ENCODE measurements around the gene RNF8. TPM values are rescaled to one million over a fixed set of nuclear protein-coding genes. Genes with fewer than 3 reads are reported as not detected.

The RNF8 gene
- total and polyA plus RNA-seq, 10 of the 15 experiments (the other 5 are each of a cell fraction or from before 2014, with no cell fraction given), result 7.8 to 30.2 (median 23.3) TPM

DNA sequence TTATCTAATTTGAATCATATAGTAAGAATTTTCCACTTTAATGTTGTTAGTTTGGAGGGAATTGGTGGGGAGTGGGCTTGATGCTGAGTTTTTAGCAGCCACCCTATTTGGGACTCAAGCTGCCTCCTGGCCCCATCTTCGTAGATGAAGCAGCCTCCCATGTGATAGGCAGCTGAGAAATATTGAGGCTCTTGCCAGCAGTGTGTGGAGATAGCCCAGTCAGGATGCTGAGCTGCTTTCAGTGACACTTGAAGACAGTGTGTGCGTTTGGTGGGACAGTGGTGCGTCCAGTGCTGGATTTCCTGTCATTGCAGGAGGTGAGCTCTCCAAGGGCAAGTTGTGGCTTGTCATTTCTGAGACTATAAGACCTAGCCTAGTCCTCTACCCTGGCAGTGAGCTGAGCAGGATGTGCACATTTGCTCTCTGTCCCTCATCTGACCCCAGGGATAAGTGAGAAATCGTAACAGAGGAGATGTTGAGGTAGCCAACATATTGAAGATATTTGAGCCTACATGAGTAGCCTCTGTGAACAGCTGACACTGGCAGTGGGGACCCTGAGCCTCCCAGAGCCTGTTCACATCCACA is 47.9 kb upstream of the RNF8 start:
- intact Hi-C loops (cut with micrococcal nuclease; ENCODE audit: unreplicated experiment) (no loop called here), in situ Hi-C loops (cut with MboI) (no loop called here)
- Histone ChIP-seq H3K36me3 (ENCODE audit: control insufficient read depth in 2 of 2, insufficient read depth in 2 of 2, low read length in 1 of 2) (peaks cover 0 to 6% of the 10 kb centered on the region in 2 experiments; a peak in 3 of 4 replicates), H4K20me1 (ENCODE audit: control insufficient read depth, insufficient read depth) (no peaks in the 10 kb centered on the region), H3K27me3 (replicated peaks in 1 of 2; ENCODE audit: control insufficient read depth in 2 of 2, insufficient read depth in 2 of 2, low read length in 1 of 2) (no peaks in the 10 kb centered on the region), H3K9me3 (replicated peaks; ENCODE audit: control insufficient read depth, insufficient read depth, low read length) (no peaks in the 10 kb centered on the region), H3K4me1 (ENCODE audit: control insufficient read depth, insufficient read depth, low read length) (peaks cover 5% of the 10 kb centered on the region), H2AFZ (ENCODE audit: control insufficient read depth, low read depth, low read length) (no peak overlapping the region), H3K27ac (ENCODE audit: control insufficient read depth, insufficient read depth) (peak overlapping the region; percentile 48; the same call in 1 of the 2 replicates), H3K4me3 (no peak overlapping the region), H3K4me2 (ENCODE audit: control insufficient read depth, insufficient read depth) (no peak overlapping the region), H3K9ac (ENCODE audit: control insufficient read depth, insufficient read depth, low read length) (no peak overlapping the region), H3K79me2 (ENCODE audit: control insufficient read depth, insufficient read depth, low read length) (no peaks in the 10 kb centered on the region)
- ATAC-seq (no peak), DNase-seq (ENCODE audit: low read depth, low spot score) (no peak), FAIRE-seq (no peak)
- CTCF ChIA-PET, result interaction anchor here (0.5 to 5.9 kb wide), 7 partner anchors 11 to 274 kb away, joined by 3 to 112 read pairs (median 4); partner anchors contain the start of genes TBC1D22B and TMEM217
- RAD21 ChIA-PET (ENCODE audit: unreplicated experiment), result interaction anchor here (0.9 to 1.2 kb wide), 3 partner anchors 9 to 81 kb away, joined by 3 to 5 read pairs (median 4); no protein-coding TSS in a partner anchor
- BruUV-seq (replicated peaks), result no TSS peak
- WGBS (ENCODE audit: insufficient coverage, insufficient replicate concordance, low lambda C conversion rate, missing lambda C conversion rate), result 74% methylated on average over 4 of the region's 4 CpGs
- SMC1A ChIA-PET (ENCODE audit: uncharacterized antibody, unreplicated experiment), result interaction anchor here (0.9 to 1.5 kb wide), 3 partner anchors 9 to 83 kb away, joined by 3 to 9 read pairs (median 7); no protein-coding TSS in a partner anchor
- POLR2A ChIA-PET, result no interaction called here
- TF ChIP-seq ESRRA (IDR thresholded peaks at IDR 0.05; ENCODE audit: low read length), result no peak
- no peak for TF ChIP-seq MTA2 (IDR thresholded peaks at IDR 0.05; ENCODE audit: low read depth)
- TF ChIP-seq, protein P1, sequence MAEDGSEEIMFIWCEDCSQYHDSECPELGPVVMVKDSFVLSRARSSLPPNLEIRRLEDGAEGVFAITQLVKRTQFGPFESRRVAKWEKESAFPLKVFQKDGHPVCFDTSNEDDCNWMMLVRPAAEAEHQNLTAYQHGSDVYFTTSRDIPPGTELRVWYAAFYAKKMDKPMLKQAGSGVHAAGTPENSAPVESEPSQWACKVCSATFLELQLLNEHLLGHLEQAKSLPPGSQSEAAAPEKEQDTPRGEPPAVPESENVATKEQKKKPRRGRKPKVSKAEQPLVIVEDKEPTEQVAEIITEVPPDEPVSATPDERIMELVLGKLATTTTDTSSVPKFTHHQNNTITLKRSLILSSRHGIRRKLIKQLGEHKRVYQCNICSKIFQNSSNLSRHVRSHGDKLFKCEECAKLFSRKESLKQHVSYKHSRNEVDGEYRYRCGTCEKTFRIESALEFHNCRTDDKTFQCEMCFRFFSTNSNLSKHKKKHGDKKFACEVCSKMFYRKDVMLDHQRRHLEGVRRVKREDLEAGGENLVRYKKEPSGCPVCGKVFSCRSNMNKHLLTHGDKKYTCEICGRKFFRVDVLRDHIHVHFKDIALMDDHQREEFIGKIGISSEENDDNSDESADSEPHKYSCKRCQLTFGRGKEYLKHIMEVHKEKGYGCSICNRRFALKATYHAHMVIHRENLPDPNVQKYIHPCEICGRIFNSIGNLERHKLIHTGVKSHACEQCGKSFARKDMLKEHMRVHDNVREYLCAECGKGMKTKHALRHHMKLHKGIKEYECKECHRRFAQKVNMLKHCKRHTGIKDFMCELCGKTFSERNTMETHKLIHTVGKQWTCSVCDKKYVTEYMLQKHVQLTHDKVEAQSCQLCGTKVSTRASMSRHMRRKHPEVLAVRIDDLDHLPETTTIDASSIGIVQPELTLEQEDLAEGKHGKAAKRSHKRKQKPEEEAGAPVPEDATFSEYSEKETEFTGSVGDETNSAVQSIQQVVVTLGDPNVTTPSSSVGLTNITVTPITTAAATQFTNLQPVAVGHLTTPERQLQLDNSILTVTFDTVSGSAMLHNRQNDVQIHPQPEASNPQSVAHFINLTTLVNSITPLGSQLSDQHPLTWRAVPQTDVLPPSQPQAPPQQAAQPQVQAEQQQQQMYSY (CRISPR knock-in tag; IDR thresholded peaks at IDR 0.05), result no peak
- TF ChIP-seq NFIC (IDR thresholded peaks at IDR 0.05; ENCODE audit: low read depth, low read length), result no peak
- TF ChIP-seq, protein P2, sequence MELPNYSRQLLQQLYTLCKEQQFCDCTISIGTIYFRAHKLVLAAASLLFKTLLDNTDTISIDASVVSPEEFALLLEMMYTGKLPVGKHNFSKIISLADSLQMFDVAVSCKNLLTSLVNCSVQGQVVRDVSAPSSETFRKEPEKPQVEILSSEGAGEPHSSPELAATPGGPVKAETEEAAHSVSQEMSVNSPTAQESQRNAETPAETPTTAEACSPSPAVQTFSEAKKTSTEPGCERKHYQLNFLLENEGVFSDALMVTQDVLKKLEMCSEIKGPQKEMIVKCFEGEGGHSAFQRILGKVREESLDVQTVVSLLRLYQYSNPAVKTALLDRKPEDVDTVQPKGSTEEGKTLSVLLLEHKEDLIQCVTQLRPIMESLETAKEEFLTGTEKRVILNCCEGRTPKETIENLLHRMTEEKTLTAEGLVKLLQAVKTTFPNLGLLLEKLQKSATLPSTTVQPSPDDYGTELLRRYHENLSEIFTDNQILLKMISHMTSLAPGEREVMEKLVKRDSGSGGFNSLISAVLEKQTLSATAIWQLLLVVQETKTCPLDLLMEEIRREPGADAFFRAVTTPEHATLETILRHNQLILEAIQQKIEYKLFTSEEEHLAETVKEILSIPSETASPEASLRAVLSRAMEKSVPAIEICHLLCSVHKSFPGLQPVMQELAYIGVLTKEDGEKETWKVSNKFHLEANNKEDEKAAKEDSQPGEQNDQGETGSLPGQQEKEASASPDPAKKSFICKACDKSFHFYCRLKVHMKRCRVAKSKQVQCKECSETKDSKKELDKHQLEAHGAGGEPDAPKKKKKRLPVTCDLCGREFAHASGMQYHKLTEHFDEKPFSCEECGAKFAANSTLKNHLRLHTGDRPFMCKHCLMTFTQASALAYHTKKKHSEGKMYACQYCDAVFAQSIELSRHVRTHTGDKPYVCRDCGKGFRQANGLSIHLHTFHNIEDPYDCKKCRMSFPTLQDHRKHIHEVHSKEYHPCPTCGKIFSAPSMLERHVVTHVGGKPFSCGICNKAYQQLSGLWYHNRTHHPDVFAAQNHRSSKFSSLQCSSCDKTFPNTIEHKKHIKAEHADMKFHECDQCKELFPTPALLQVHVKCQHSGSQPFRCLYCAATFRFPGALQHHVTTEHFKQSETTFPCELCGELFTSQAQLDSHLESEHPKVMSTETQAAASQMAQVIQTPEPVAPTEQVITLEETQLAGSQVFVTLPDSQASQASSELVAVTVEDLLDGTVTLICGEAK (IDR thresholded peaks at IDR 0.05; ENCODE audit: borderline replicate concordance), result no peak
- TF ChIP-seq, protein P3, sequence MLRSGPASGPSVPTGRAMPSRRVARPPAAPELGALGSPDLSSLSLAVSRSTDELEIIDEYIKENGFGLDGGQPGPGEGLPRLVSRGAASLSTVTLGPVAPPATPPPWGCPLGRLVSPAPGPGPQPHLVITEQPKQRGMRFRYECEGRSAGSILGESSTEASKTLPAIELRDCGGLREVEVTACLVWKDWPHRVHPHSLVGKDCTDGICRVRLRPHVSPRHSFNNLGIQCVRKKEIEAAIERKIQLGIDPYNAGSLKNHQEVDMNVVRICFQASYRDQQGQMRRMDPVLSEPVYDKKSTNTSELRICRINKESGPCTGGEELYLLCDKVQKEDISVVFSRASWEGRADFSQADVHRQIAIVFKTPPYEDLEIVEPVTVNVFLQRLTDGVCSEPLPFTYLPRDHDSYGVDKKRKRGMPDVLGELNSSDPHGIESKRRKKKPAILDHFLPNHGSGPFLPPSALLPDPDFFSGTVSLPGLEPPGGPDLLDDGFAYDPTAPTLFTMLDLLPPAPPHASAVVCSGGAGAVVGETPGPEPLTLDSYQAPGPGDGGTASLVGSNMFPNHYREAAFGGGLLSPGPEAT (IDR thresholded peaks at IDR 0.05; ENCODE audit: low read depth), result no peak
- no peak for TF ChIP-seq CHD4 (IDR thresholded peaks at IDR 0.05)
- no peak for TF ChIP-seq SREBF1 (IDR thresholded peaks at IDR 0.05; ENCODE audit: low read length)
- TF ChIP-seq, protein P4, sequence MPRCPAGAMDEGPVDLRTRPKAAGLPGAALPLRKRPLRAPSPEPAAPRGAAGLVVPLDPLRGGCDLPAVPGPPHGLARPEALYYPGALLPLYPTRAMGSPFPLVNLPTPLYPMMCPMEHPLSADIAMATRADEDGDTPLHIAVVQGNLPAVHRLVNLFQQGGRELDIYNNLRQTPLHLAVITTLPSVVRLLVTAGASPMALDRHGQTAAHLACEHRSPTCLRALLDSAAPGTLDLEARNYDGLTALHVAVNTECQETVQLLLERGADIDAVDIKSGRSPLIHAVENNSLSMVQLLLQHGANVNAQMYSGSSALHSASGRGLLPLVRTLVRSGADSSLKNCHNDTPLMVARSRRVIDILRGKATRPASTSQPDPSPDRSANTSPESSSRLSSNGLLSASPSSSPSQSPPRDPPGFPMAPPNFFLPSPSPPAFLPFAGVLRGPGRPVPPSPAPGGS (IDR thresholded peaks at IDR 0.05; ENCODE audit: borderline replicate concordance, insufficient read depth, low read depth, low read length, poor library complexity, severe bottlenecking), result no peak
- no peak for TF ChIP-seq ZNF274 (IDR thresholded peaks at IDR 0.05; ENCODE audit: insufficient read depth, insufficient read length)
- TF ChIP-seq, protein P5, sequence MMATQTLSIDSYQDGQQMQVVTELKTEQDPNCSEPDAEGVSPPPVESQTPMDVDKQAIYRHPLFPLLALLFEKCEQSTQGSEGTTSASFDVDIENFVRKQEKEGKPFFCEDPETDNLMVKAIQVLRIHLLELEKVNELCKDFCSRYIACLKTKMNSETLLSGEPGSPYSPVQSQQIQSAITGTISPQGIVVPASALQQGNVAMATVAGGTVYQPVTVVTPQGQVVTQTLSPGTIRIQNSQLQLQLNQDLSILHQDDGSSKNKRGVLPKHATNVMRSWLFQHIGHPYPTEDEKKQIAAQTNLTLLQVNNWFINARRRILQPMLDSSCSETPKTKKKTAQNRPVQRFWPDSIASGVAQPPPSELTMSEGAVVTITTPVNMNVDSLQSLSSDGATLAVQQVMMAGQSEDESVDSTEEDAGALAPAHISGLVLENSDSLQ (IDR thresholded peaks at IDR 0.05), result no peak

All from GM12878 (cell line).